HCT116 (cell line): ENCODE measurements around the gene ARFRP1. TPM values are rescaled to one million over a fixed set of nuclear protein-coding genes. Genes with fewer than 3 reads are reported as not detected.
A peak's percentile ranks its signal among the peaks of the same experiment; 100 is the strongest.

Experiments
- ATAC-seq: fragments of 200-7000 bp; cut with Tn5 transposase; 2 replicates; pipeline ENCODE4 v1.9.1; 2020; ENCODE audit warnings: mild to moderate bottlenecking, moderate library complexity
- BruUV-seq: library from RNA; stranded (reverse); fragments of 400-500 nt; replicated peaks from 2 replicates; lab custom pipeline; 2021; lab: Mats Ljungman, UMichigan
- CTCF ChIA-PET: fragments of 300-600 bp; sonication (Branson Sonifier 250); formaldehyde crosslinking; loops from one replicate; lab custom pipeline; 2021; ENCODE audit warnings: antibody characterized with exemption; lab: Charles Lee
- POLR2A ChIA-PET: fragments of 300-600, 350-600 bp; sonication (Branson Sonifier 250); formaldehyde crosslinking; loops from one replicate; lab custom pipeline; 2021; ENCODE audit warnings: antibody characterized with exemption; lab: Charles Lee
- RAD21 ChIA-PET, 2 experiments: fragments of 300-600 bp; sonication (Branson Sonifier 250); formaldehyde crosslinking; loops; one replicate each; lab custom pipeline; 2023; ENCODE audit warnings: low total read pairs in 2 of 2; ENCODE audit not compliant: uncharacterized antibody in 2 of 2, unreplicated experiment in 2 of 2, low non-redundant PET in 1 of 2; lab: Charles Lee
- DNase-seq: peaks from one replicate; pipeline ENCODE4 v3.0.0-alpha.2; 2010; ENCODE audit warnings: low read depth, low spot score
- H2AFZ ChIP-seq: fragments of 200-600 bp; shearing (Covaris generic), sonication (generic); 2 replicates; pipeline ENCODE4 v1.6.1; 2017; ENCODE audit warnings: low read depth, mixed run types, mixed read lengths, antibody characterized with exemption, low read length; ENCODE audit not compliant: poor library complexity, severe bottlenecking
- H3K27ac ChIP-seq: 2 replicates; pipeline ENCODE4 v1.5.1; 2012; ENCODE audit warnings: low read depth, low read length
- H3K27me3 ChIP-seq: fragments of 200-600 bp; sonication (generic); 2 replicates; pipeline ENCODE4 v1.6.1; 2016; ENCODE audit warnings: mixed run types, low read length, mixed read lengths; ENCODE audit not compliant: insufficient read depth
- H3K36me3 ChIP-seq, 2 experiments: fragments of 200-500 bp in 1 of 2; fragments of 200-600 bp in 1 of 2; sonication (Bioruptor generic) in 1 of 2; sonication (generic) in 1 of 2; 2 replicates each; pipeline versions ENCODE4 v1.5.1 to v1.6.1; 2014 to 2016; ENCODE audit warnings: low read length in 2 of 2, inconsistent platforms in 1 of 2, mixed read lengths in 1 of 2, mixed run types in 1 of 2; ENCODE audit not compliant: insufficient read depth in 2 of 2, control insufficient read depth in 1 of 2
- H3K4me1 ChIP-seq, 2 experiments: fragments of 200-600 bp in 1 of 2; sonication (generic) in 1 of 2; 2 replicates each; pipeline versions ENCODE4 v1.5.1 to v1.6.1; 2012 to 2017; ENCODE audit warnings: low read length in 2 of 2, inconsistent platforms in 1 of 2, mild to moderate bottlenecking in 1 of 2, mixed read lengths in 1 of 2, mixed run types in 1 of 2, moderate library complexity in 1 of 2; ENCODE audit not compliant: insufficient read depth in 2 of 2, control insufficient read depth in 1 of 2
- H3K4me2 ChIP-seq: fragments of 200-600 bp; sonication (generic); 2 replicates; pipeline ENCODE4 v1.6.1; 2017; ENCODE audit warnings: mixed run types, low read length, mixed read lengths
- H3K4me3 ChIP-seq, 2 experiments: fragments of 200-600 bp in 1 of 2; sonication (generic) in 1 of 2; replicated peaks in 1 of 2; 2 replicates each; pipeline ENCODE4 v1.5.1; 2011 to 2016; ENCODE audit warnings: low read length in 2 of 2, control low read depth in 1 of 2, low read depth in 1 of 2, mild to moderate bottlenecking in 1 of 2, mixed read lengths in 1 of 2, mixed run types in 1 of 2
- H3K79me2 ChIP-seq: fragments of 200-600 bp; sonication (generic); 2 replicates; pipeline ENCODE4 v1.6.1; 2017; ENCODE audit warnings: mild to moderate bottlenecking, mixed run types, low read length, moderate library complexity, mixed read lengths; ENCODE audit not compliant: insufficient read depth
- H3K9ac ChIP-seq: fragments of 200-600 bp; sonication (generic); 2 replicates; pipeline ENCODE4 v1.6.1; 2016; ENCODE audit warnings: low read length, mixed read lengths
- H3K9me2 ChIP-seq: fragments of 200-600 bp; sonication (generic), shearing (Covaris generic); 2 replicates; pipeline ENCODE4 v1.6.1; 2017; ENCODE audit warnings: mixed run types, mild to moderate bottlenecking, moderate library complexity; ENCODE audit not compliant: insufficient read depth
- H3K9me3 ChIP-seq, 2 experiments: fragments of 200-500 bp in 1 of 2; fragments of 200-600 bp in 1 of 2; sonication (Bioruptor generic) in 1 of 2; sonication (generic) in 1 of 2; 2 replicates each; pipeline ENCODE4 v1.6.1; 2014 to 2017; ENCODE audit warnings: low read length in 2 of 2, mixed read lengths in 2 of 2, inconsistent platforms in 1 of 2, low read depth in 1 of 2, mild to moderate bottlenecking in 1 of 2, mixed run types in 1 of 2, moderate library complexity in 1 of 2; ENCODE audit not compliant: control insufficient read depth in 1 of 2, insufficient read depth in 1 of 2
- H4K20me1 ChIP-seq: fragments of 200-600 bp; sonication (generic), shearing (Covaris generic); 2 replicates; pipeline ENCODE4 v1.6.1; 2017; ENCODE audit warnings: mixed run types, mild to moderate bottlenecking, moderate library complexity; ENCODE audit not compliant: insufficient read depth
- CTCF ChIP-seq, 3 experiments: fragments of 200-600 bp in 1 of 3; sonication (generic) in 1 of 3; IDR thresholded peaks in 2 of 3; conservative IDR thresholded peaks in 1 of 3; 2 replicates each; pipeline ENCODE4 v1.5.1; 2012 to 2017; ENCODE audit warnings: low read depth in 2 of 3, low read length in 2 of 3, antibody characterized with exemption in 1 of 3, borderline replicate concordance in 1 of 3, control low read depth in 1 of 3, mild to moderate bottlenecking in 1 of 3, mixed read lengths in 1 of 3, mixed run types in 1 of 3, moderate library complexity in 1 of 3; ENCODE audit not compliant: insufficient read depth in 1 of 3
- ELF1 ChIP-seq: IDR thresholded peaks from 2 replicates; pipeline ENCODE4 v1.6.1; 2012; ENCODE audit warnings: low read depth, borderline replicate concordance
- EZH2 ChIP-seq: fragments of 200-600 bp; sonication (generic); IDR thresholded peaks from 2 replicates; pipeline ENCODE4 v1.6.1; 2017; ENCODE audit warnings: antibody characterized with exemption, mixed run types
- MAX ChIP-seq: IDR thresholded peaks from 2 replicates; pipeline ENCODE4 v1.6.1; 2012
- POLR2A ChIP-seq: IDR thresholded peaks from 2 replicates; pipeline ENCODE4 v1.7.0; 2011; ENCODE audit warnings: borderline replicate concordance; ENCODE audit not compliant: insufficient read depth, insufficient read length; ENCODE audit errors: extremely low read depth
- SP1 ChIP-seq: IDR thresholded peaks from 2 replicates; pipeline ENCODE4 v1.6.1; 2012; ENCODE audit warnings: low read depth
- SRF ChIP-seq: IDR thresholded peaks from 2 replicates; pipeline ENCODE4 v1.6.1; 2012; ENCODE audit warnings: low read depth
- YY1 ChIP-seq: IDR thresholded peaks from 2 replicates; pipeline ENCODE4 v1.6.1; 2011; ENCODE audit warnings: low read length, low read depth, moderate library complexity, mild to moderate bottlenecking; ENCODE audit not compliant: insufficient replicate concordance; ENCODE audit errors: extremely low read depth
- ZFX ChIP-seq: fragments of 450-650 bp; IDR thresholded peaks from 2 replicates; pipeline ENCODE4 v1.6.1; 2017
- ZNF274 ChIP-seq: fragments of 200-500 bp; sonication (Bioruptor generic); IDR thresholded peaks from 2 replicates; pipeline ENCODE4 v1.6.1; 2014; ENCODE audit warnings: mild to moderate bottlenecking, low read depth, low read length, inconsistent platforms
- intact Hi-C: fragments of 100-400 bp; cut with micrococcal nuclease; formaldehyde crosslinking; loops from 2 replicates; pipeline ENCODE4 v1.10.0; 2022
- total RNA-seq: library from RNA; stranded (reverse); gene quantifications from one replicate; pipeline ENCODE4 v1.2.1, GENCODE V29; 2021; ENCODE audit not compliant: unreplicated experiment

ARFRP1 gene
- total RNA-seq, 1 experiment from 2014 or later, result 53.7 TPM

- H3K4me3 ChIP-seq, result no peak overlapping the region
- no peak overlapping the region for H2AFZ ChIP-seq
- POLR2A ChIA-PET, result no interaction called here
- no peaks in the 10 kb centered on the region for H3K9me2 ChIP-seq
- intact Hi-C loops, result loop anchor here (10.0 kb wide), 1 partner anchor 132 kb away; the partner anchor contains the start of genes ABHD16B and TPD52L2
- no peak overlapping the region for H3K9ac ChIP-seq
- peaks cover 62% of the 10 kb centered on the region for H3K79me2 ChIP-seq
- H3K27ac ChIP-seq, result peak overlapping the region; percentile 29; the same call in 1 of the 2 replicates
- H3K9me3 ChIP-seq, result no peaks in the 10 kb centered on the region
- TF ChIP-seq ZNF274 (no peak), MAX (no peak), ZFX (no peak), CTCF (IDR thresholded peaks at IDR 0.05 in 2 of 3, conservative IDR thresholded peaks at IDR 0.05 in 1 of 3; ENCODE audit: borderline replicate concordance in 1 of 3, insufficient read depth in 1 of 3, low read depth in 2 of 3, low read length in 2 of 3) (no peak), POLR2A (no peak), SP1 (no peak), YY1 (no peak), EZH2 (no peak), SRF (no peak), ELF1 (no peak)
- TF ChIP-seq, all 23 proteins: peak for 0
- peaks cover 10 to 21% of the 10 kb centered on the region in 2 experiments; a peak in 3 of 4 replicates for H3K4me1 ChIP-seq
- no peaks in the 10 kb centered on the region for H4K20me1 ChIP-seq
- ATAC-seq (no peak), DNase-seq (no peak)
- H3K4me2 ChIP-seq, result no peak overlapping the region
- H3K27me3 ChIP-seq, result no peaks in the 10 kb centered on the region
- H3K36me3 ChIP-seq, result peaks cover 0 to 16% of the 10 kb centered on the region in 2 experiments; a peak in 2 of 4 replicates
- RAD21 ChIA-PET, result no interaction called here
- BruUV-seq, result no TSS peak
- CTCF ChIA-PET, result no interaction called here
Observed at GRCh38 chr20:63732118-63733095, 24.6 kb upstream of the ARFRP1 start.
